ENCODE data around the gene CPM. TPM values are rescaled to one million over a fixed set of nuclear protein-coding genes. Genes with fewer than 3 reads are reported as not detected.

The CPM gene
- total and polyA plus RNA-seq, 7 experiments from 2014 or later = 0.06 to 5.9 (median 1.8) TPM

- Mint-ChIP-seq H3K27ac (no peak overlapping the region), H3K4me3 (no peak overlapping the region), H3K4me1 (peaks cover 9 to 25% (median 11%) of the 10 kb centered on the region in 7 donors), H3K36me3 (peaks cover 0 to 20% (median 0%) of the 10 kb centered on the region in 5 donors), H3K27me3 (no peaks in the 10 kb centered on the region), H3K9me3 (peaks cover 0 to 25% (median 0%) of the 10 kb centered on the region in 11 donors)
- Histone ChIP-seq H3K27me3 (ENCODE audit: control insufficient read depth in 2 of 2, insufficient read depth in 2 of 2, low read length in 2 of 2) (no peaks in the 10 kb centered on the region), H3K4me3 (ENCODE audit: low read length) (no peak overlapping the region), H3K9me3 (ENCODE audit: control insufficient read depth in 2 of 3, low read length in 3 of 3) (no peaks in the 10 kb centered on the region), H3K4me1 (ENCODE audit: control insufficient read depth in 2 of 2, insufficient read depth in 2 of 2, low read length in 2 of 2) (no peaks in the 10 kb centered on the region), H3K27ac (ENCODE audit: low read depth, low read length) (no peak overlapping the region), H3K36me3 (ENCODE audit: control insufficient read depth in 2 of 3, insufficient read depth in 3 of 3, low read length in 3 of 3) (no peaks in the 10 kb centered on the region)
- no peak for ATAC-seq
- ChIA-PET POLR2A (interaction anchor here (0.6 kb wide), 1 partner anchor 279 kb away, joined by 3 read pairs; no protein-coding TSS in a partner anchor), CTCF (no interaction called here)
- DNase-seq = no peak
- intact Hi-C loops (cut with micrococcal nuclease) = no loop called here
Observed at GRCh38 chr12:68957273-68957672, 24.3 kb upstream of the CPM start.

- no peak for ATAC-seq
- no peak overlapping the region for H3K27ac Mint-ChIP-seq
- Histone ChIP-seq H3K27ac (ENCODE audit: low read depth, low read length) (no peak overlapping the region), H3K4me1 (ENCODE audit: control insufficient read depth in 2 of 2, insufficient read depth in 2 of 2, low read length in 2 of 2) (no peaks in the 10 kb centered on the region), H3K9me3 (ENCODE audit: control insufficient read depth in 2 of 3, low read length in 3 of 3) (no peaks in the 10 kb centered on the region), H3K4me3 (ENCODE audit: low read length) (no peak overlapping the region), H3K27me3 (ENCODE audit: control insufficient read depth in 2 of 2, insufficient read depth in 2 of 2, low read length in 2 of 2) (no peaks in the 10 kb centered on the region), H3K36me3 (ENCODE audit: control insufficient read depth in 2 of 3, insufficient read depth in 3 of 3, low read length in 3 of 3) (no peaks in the 10 kb centered on the region)
- H3K27me3 Mint-ChIP-seq = no peaks in the 10 kb centered on the region
- POLR2A ChIA-PET = interaction anchor here (0.6 kb wide), 1 partner anchor 280 kb away, joined by 3 read pairs; no protein-coding TSS in a partner anchor
- peaks cover 0 to 25% (median 0%) of the 10 kb centered on the region in 11 donors for H3K9me3 Mint-ChIP-seq
- peaks cover 0 to 20% (median 0%) of the 10 kb centered on the region in 5 donors for H3K36me3 Mint-ChIP-seq
- CTCF ChIA-PET = no interaction called here
- peaks cover 9 to 25% (median 11%) of the 10 kb centered on the region in 7 donors for H3K4me1 Mint-ChIP-seq
- no peak for DNase-seq
- intact Hi-C loops (cut with micrococcal nuclease) = no loop called here
- H3K4me3 Mint-ChIP-seq = no peak overlapping the region
Observed at GRCh38 chr12:68956466-68956865, 23.5 kb upstream of the CPM start.

- ATAC-seq = no peak
- Histone ChIP-seq H3K27me3 (ENCODE audit: control insufficient read depth in 2 of 2, insufficient read depth in 2 of 2, low read length in 2 of 2) (no peaks in the 10 kb centered on the region), H3K4me3 (ENCODE audit: low read length) (no peak overlapping the region), H3K27ac (ENCODE audit: low read depth, low read length) (no peak overlapping the region), H3K9me3 (ENCODE audit: control insufficient read depth in 2 of 3, low read length in 3 of 3) (no peaks in the 10 kb centered on the region), H3K4me1 (ENCODE audit: control insufficient read depth in 2 of 2, insufficient read depth in 2 of 2, low read length in 2 of 2) (no peaks in the 10 kb centered on the region), H3K36me3 (ENCODE audit: control insufficient read depth in 2 of 3, insufficient read depth in 3 of 3, low read length in 3 of 3) (no peaks in the 10 kb centered on the region)
- intact Hi-C loops (cut with micrococcal nuclease) = no loop called here
- Mint-ChIP-seq H3K27me3 (peaks cover 0 to 6% (median 0%) of the 10 kb centered on the region in 5 donors), H3K27ac (no peak overlapping the region), H3K4me1 (peaks cover 9 to 25% (median 11%) of the 10 kb centered on the region in 7 donors), H3K36me3 (peaks cover 0 to 12% (median 0%) of the 10 kb centered on the region in 5 donors), H3K4me3 (no peak overlapping the region), H3K9me3 (peaks cover 0 to 19% (median 0%) of the 10 kb centered on the region in 11 donors)
- no peak for DNase-seq
- ChIA-PET CTCF (no interaction called here), POLR2A (no interaction called here)
Observed at GRCh38 chr12:68954811-68955210, 21.8 kb upstream of the CPM start.

- peaks cover 0 to 12% (median 0%) of the 10 kb centered on the region in 11 donors for H3K9me3 Mint-ChIP-seq
Observed at GRCh38 chr12:68953536-68953935, 20.6 kb upstream of the CPM start.

GRCh38 chr12:68951652-68952051 lies 18.7 kb upstream of the CPM start:
- no peak overlapping the region for H3K27ac Mint-ChIP-seq
- Histone ChIP-seq H3K36me3 (ENCODE audit: control insufficient read depth in 2 of 3, insufficient read depth in 3 of 3, low read length in 3 of 3) (no peaks in the 10 kb centered on the region), H3K9me3 (ENCODE audit: control insufficient read depth in 2 of 3, low read length in 3 of 3) (no peaks in the 10 kb centered on the region), H3K27ac (ENCODE audit: low read depth, low read length) (no peak overlapping the region), H3K4me1 (ENCODE audit: control insufficient read depth in 2 of 2, insufficient read depth in 2 of 2, low read length in 2 of 2) (no peaks in the 10 kb centered on the region), H3K27me3 (ENCODE audit: control insufficient read depth in 2 of 2, insufficient read depth in 2 of 2, low read length in 2 of 2) (no peaks in the 10 kb centered on the region), H3K4me3 (ENCODE audit: low read length) (no peak overlapping the region)
- CTCF ChIA-PET = no interaction called here
- intact Hi-C loops (cut with micrococcal nuclease) = no loop called here
- no peak overlapping the region for H3K4me3 Mint-ChIP-seq
- ATAC-seq (no peak), DNase-seq (no peak)
- peaks cover 0 to 3% (median 0%) of the 10 kb centered on the region in 7 donors for H3K4me1 Mint-ChIP-seq
- H3K36me3 Mint-ChIP-seq = no peaks in the 10 kb centered on the region
- H3K27me3 Mint-ChIP-seq = peaks cover 0 to 6% (median 0%) of the 10 kb centered on the region in 5 donors
- H3K9me3 Mint-ChIP-seq = peaks cover 0 to 2% (median 0%) of the 10 kb centered on the region in 11 donors
- POLR2A ChIA-PET = no interaction called here

More at GRCh38 chr12:68953536-68953935, 20.6 kb upstream of the CPM start:
- intact Hi-C loops (cut with micrococcal nuclease) = no loop called here
- H3K27ac Mint-ChIP-seq = no peak overlapping the region
- ChIA-PET CTCF (no interaction called here), POLR2A (no interaction called here)
- H3K4me1 ChIP-seq (ENCODE audit: control insufficient read depth in 2 of 2, insufficient read depth in 2 of 2, low read length in 2 of 2) = no peaks in the 10 kb centered on the region
- no peak overlapping the region for H3K4me3 Mint-ChIP-seq
- ATAC-seq (no peak), DNase-seq (no peak)
- no peak overlapping the region for H3K4me3 ChIP-seq (ENCODE audit: low read length)
- peaks cover 4 to 12% (median 5%) of the 10 kb centered on the region in 7 donors for H3K4me1 Mint-ChIP-seq
- peaks cover 0 to 6% (median 0%) of the 10 kb centered on the region in 5 donors for H3K27me3 Mint-ChIP-seq
- no peaks in the 10 kb centered on the region for H3K9me3 ChIP-seq (ENCODE audit: control insufficient read depth in 2 of 3, low read length in 3 of 3)
- H3K27ac ChIP-seq (ENCODE audit: low read depth, low read length) = no peak overlapping the region
- H3K27me3 ChIP-seq (ENCODE audit: control insufficient read depth in 2 of 2, insufficient read depth in 2 of 2, low read length in 2 of 2) = no peaks in the 10 kb centered on the region
- H3K36me3 ChIP-seq (ENCODE audit: control insufficient read depth in 2 of 3, insufficient read depth in 3 of 3, low read length in 3 of 3) = no peaks in the 10 kb centered on the region
- peaks cover 0 to 4% (median 0%) of the 10 kb centered on the region in 5 donors for H3K36me3 Mint-ChIP-seq

GRCh38 chr12:68950511-68950910 lies 17.5 kb upstream of the CPM start:
- POLR2A ChIA-PET = no interaction called here
- H3K36me3 Mint-ChIP-seq = no peaks in the 10 kb centered on the region

GRCh38 chr12:68945255-68945654 lies 12.3 kb upstream of the CPM start:
- intact Hi-C loops (cut with micrococcal nuclease) = no loop called here
- H3K36me3 ChIP-seq (ENCODE audit: control insufficient read depth in 2 of 3, insufficient read depth in 3 of 3, low read length in 3 of 3) = no peaks in the 10 kb centered on the region
- peaks cover 0 to 9% (median 5%) of the 10 kb centered on the region in 5 donors for H3K27me3 Mint-ChIP-seq
- CTCF ChIA-PET = interaction anchor here (0.6 kb wide), 1 partner anchor 652 kb away, joined by 3 read pairs; no protein-coding TSS in a partner anchor
- H3K9me3 Mint-ChIP-seq = no peaks in the 10 kb centered on the region
- H3K27ac Mint-ChIP-seq = no peak overlapping the region
- H3K4me3 ChIP-seq (ENCODE audit: low read length) = no peak overlapping the region
- no peaks in the 10 kb centered on the region for H3K36me3 Mint-ChIP-seq
- no peak overlapping the region for H3K4me3 Mint-ChIP-seq
- H3K27ac ChIP-seq (ENCODE audit: low read depth, low read length) = no peak overlapping the region
- POLR2A ChIA-PET = no interaction called here
- H3K4me1 Mint-ChIP-seq = no peaks in the 10 kb centered on the region
- no peaks in the 10 kb centered on the region for H3K4me1 ChIP-seq (ENCODE audit: control insufficient read depth in 2 of 2, insufficient read depth in 2 of 2, low read length in 2 of 2)
- no peak for ATAC-seq
- no peaks in the 10 kb centered on the region for H3K27me3 ChIP-seq (ENCODE audit: control insufficient read depth in 2 of 2, insufficient read depth in 2 of 2, low read length in 2 of 2)
- no peaks in the 10 kb centered on the region for H3K9me3 ChIP-seq (ENCODE audit: control insufficient read depth in 2 of 3, low read length in 3 of 3)
- no peak for DNase-seq

More at GRCh38 chr12:68950511-68950910, 17.5 kb upstream of the CPM start:
- Histone ChIP-seq H3K4me3 (ENCODE audit: low read length) (no peak overlapping the region), H3K27ac (ENCODE audit: low read depth, low read length) (no peak overlapping the region), H3K4me1 (ENCODE audit: control insufficient read depth in 2 of 2, insufficient read depth in 2 of 2, low read length in 2 of 2) (no peaks in the 10 kb centered on the region), H3K27me3 (ENCODE audit: control insufficient read depth in 2 of 2, insufficient read depth in 2 of 2, low read length in 2 of 2) (no peaks in the 10 kb centered on the region), H3K9me3 (ENCODE audit: control insufficient read depth in 2 of 3, low read length in 3 of 3) (no peaks in the 10 kb centered on the region), H3K36me3 (ENCODE audit: control insufficient read depth in 2 of 3, insufficient read depth in 3 of 3, low read length in 3 of 3) (no peaks in the 10 kb centered on the region)
- Mint-ChIP-seq H3K4me3 (no peak overlapping the region), H3K27ac (no peak overlapping the region), H3K4me1 (peaks cover 0 to 3% (median 0%) of the 10 kb centered on the region in 7 donors), H3K9me3 (no peaks in the 10 kb centered on the region), H3K27me3 (peaks cover 0 to 6% (median 0%) of the 10 kb centered on the region in 5 donors)
- ATAC-seq (no peak), DNase-seq (no peak)
- CTCF ChIA-PET = no interaction called here
- intact Hi-C loops (cut with micrococcal nuclease) = no loop called here
